NCI-H2227 treated with DMSO at 0.1 percent for 48 hours (cell line): Measurements from ENCODE around the gene SUSD4.
A peak's percentile ranks its signal among the peaks of the same experiment; 100 is the strongest.

ENCODE experiments used
- DNase-seq: peaks from one replicate; lab custom pipeline; 2025; lab: John Stamatoyannopoulos, UW

The SUSD4 gene

DNA sequence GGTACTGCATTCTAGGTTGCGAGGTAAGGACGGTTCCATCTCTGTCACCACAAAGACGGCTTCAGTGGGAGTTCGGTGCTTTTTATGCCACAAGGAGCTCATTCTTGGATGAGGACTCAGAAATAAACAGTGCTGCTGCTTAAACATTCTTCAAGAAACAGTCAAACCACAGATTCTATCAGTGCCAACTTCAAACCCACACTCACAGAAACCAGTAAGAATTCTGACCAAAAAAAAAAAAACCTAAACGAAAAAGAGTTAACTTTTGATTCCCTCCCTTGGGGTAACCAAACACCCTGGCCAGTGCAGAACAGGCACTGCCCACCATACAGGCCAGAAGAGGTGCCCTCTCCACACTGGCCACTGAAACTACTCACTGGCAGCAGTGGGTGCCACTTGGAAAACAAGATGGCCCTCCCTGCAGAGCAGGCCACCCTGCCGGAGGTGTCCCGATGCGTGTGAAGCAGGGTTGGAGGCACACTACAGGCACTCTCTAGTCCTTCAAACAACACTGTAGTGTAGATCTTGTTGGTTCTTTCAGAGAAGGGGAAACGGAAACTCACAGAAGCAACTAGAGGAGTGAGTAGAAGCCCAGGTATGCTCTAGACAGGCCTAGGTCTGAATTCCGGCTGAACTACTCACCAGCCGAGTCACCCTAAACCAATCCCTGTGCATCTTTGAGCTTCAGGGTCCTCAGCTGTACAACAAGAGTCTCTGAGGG, 133.7 kb downstream of the SUSD4 start:
- no peak for DNase-seq

- DNase-seq, result no peak
Measured at GRCh38 chr1:223229756-223230155, 134.2 kb downstream of the SUSD4 start.

DNA sequence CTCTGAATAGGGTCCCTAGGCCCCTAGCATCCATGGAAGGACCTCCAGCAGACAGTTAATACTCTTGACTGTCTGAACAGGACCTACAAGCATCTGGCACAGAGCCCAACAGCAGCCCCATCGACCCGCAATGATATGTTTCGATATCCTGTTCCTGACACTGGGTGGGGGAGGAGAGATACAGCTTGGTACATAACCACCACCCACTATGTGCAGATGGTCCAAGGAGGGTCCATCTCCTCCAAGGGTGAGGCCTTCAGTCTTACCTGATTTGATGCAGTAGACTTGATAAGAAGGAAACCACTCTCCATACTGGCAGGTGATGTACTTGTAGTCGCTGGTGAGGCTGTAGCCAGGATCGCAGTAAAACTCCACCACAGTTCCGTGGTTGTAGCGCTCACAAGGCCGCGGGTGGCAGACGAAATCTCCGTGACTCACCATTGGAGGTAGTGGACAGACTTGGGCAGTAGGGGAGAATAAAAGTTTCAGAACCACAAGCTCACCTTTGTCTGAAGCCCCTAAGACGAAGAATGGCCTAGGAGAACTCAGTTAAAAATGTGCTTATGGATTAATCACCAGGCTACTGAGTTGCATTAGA, 134.9 kb downstream of the SUSD4 start:
- DNase-seq, result no peak

- no peak for DNase-seq
Measured at GRCh38 chr1:223228201-223228600, 135.8 kb downstream of the SUSD4 start.

GRCh38 chr1:223227486-223228196, 136.3 kb downstream of the SUSD4 start:
- DNase-seq, result no peak

DNA sequence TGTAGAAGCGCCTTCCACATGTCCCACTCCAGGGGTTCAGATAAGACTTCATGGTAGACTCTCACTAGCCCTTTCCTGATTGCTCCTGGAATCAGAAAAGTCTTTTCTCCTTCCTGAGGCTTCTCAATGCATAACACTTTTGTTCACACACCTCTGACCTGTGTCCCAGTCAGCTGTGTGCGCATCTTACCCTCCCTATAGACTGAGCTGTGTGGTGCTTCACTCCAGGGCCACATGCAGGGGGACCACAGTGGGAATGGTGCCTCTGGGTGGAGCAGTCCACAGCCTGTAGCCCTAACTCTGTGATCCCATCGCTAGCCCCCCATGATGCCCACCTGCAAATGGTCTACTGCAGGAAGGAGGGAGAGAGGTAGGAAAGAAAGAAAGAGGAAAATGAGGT, 136.9 kb downstream of the SUSD4 start:
- no peak for DNase-seq

DNA sequence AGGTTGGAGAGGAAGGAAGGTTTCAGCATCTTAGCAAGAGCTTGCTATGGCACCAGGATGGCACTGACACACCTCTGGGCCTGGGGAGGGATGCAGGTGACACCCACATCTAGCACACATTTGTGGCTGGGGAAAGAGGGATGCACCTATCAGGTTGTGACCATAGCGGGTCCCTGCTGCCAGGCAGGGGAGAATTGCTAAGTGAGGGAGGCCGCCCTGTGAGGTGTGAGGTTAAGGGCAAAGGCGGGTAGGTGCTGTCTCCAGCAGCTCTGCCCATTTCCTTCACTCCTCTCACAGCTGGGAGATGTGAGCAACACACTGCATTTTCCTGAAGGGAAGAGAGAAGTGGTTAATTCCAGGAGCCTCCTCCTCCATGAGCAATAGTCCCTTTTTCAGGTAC, 137.7 kb downstream of the SUSD4 start:
- DNase-seq, result no peak

- DNase-seq, result no peak
Measured at GRCh38 chr1:223225481-223225880, 138.5 kb downstream of the SUSD4 start.

DNA sequence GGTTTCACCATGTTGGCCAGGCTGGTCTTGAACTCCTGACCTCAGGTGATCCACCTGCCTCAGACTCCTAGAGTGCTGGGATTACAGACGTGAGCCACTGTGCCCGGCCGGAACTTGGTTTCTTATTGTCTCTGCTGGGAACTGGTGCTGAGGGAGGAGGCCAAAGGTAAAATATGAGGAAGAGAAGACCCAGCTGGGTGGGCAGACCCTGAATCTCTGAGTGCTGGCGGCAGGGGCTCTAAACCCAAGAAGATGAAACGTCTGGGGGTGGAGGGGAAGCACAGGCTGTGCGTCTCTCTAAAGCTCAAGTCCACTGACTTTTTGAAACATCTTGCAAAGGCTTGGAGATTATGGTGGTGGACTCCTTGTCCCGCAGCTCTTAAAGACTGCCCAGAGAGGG, 138.9 kb downstream of the SUSD4 start:
- DNase-seq, result no peak

- DNase-seq, result no peak
Measured at GRCh38 chr1:223224465-223224864, 139.5 kb downstream of the SUSD4 start.

- no peak for DNase-seq
Measured at GRCh38 chr1:223223091-223223995, 140.6 kb downstream of the SUSD4 start.

GRCh38 chr1:223222377-223222776, 141.6 kb downstream of the SUSD4 start:
- no peak for DNase-seq

GRCh38 chr1:223221686-223222085, 142.3 kb downstream of the SUSD4 start:
- no peak for DNase-seq

DNA sequence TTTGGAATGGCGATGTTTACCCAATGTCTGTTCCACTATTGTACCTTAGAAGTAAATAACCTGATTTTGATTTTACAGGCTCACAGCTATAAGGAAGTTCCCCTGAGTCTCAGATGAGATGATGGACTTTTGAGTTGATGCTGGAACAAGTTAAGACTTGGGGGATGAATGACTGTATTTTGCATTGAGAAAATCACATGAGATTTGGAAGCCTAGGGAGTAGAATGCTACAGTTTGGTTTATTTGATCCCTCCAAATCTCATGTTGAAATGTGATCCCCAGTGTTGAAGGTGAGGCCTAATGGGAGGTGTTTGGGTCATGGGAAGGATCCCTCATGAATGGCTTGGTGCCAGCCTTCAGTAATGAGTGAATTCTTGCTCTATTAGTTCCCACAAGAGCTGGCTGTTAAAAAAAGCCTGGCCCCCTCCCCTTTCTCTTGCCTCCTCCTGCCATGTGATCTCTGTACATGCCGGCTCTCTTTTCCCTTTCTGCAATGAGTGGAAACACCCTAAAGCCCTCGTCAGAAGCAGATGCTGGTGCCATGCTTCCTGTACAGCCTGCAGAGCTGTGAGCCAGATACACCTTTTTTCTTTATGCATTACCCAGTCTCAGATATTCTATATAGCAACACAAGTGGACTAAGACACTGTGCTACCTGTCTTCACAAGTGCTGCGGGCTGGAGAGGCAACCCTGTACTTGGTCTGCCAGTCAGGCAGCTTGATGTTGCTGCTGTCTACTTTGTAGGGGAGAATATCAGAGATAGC, 143.9 kb downstream of the SUSD4 start:
- DNase-seq, result no peak

DNA sequence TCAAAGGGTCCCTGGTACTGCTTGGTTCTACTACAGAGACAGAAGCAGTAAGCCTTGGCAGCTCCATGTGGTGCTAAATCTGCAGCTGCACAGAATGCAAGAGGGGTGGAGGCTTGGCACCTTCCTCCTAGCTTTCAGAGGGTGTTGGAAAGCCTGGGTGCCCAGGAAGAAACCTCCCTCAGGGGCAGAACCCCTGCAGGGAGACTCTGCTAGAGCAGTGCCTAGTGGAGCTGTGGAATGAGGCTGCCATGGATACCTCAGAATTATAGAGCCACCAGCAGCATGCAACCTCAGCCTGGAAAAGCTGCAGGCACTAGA, 144.7 kb downstream of the SUSD4 start:
- no peak for DNase-seq

GRCh38 chr1:223217781-223218180, 146.2 kb downstream of the SUSD4 start:
- DNase-seq, result no peak

DNA sequence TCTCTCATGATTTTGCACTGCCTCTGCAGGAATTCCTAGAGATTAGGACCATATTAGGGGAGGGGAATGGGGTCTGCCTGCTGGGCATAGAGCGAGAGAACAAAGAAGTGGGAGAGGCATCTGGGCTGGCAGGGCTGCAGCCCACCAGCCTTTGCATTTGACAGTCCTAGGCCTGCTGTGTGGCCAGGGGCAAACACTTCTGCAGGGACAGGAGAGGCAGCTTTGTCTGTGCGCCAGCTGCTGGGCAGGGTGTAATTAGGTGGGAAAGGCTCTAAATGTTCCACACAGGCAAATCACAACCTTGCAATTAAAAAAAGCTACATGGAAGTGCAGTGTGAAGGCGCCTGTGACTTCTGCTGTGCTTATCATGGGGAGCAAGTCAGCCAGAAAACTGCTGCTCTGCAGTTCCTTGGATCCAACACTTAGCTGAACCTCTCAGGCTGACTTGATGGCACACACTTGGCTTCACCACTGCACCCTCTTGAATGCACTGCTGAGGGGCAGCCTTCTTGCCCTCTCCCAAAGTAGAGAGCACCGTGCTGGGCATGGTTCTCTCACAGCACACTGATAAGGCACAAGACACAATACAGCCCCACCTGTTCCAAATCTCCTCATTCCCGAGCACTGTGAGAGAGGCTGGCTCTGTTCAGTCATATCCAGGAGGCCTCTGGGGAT, 147.3 kb downstream of the SUSD4 start:
- peak; percentile 59 for DNase-seq

- peak; percentile 26 for DNase-seq
Measured at GRCh38 chr1:223216074-223216473, 147.9 kb downstream of the SUSD4 start.

DNA sequence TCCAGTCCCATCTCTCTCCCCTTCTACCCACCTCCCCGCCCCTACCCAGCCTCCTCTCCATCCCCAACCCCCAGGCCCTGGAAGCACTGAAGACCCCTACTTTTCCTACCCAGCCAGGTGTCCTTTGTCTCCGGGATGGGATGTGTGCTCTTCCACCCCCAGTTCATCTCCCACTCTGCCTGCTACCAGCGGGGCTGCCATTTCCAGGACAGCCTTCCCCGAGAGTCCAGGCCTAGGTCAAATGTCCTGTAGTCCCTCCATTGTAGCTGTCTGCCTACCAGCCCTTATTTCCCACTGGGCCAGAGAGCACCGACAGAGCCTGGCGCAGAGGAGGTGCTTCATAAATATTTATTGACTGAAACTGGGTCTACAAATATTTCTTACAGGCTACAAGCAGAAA, 148.9 kb downstream of the SUSD4 start:
- no peak for DNase-seq

DNA sequence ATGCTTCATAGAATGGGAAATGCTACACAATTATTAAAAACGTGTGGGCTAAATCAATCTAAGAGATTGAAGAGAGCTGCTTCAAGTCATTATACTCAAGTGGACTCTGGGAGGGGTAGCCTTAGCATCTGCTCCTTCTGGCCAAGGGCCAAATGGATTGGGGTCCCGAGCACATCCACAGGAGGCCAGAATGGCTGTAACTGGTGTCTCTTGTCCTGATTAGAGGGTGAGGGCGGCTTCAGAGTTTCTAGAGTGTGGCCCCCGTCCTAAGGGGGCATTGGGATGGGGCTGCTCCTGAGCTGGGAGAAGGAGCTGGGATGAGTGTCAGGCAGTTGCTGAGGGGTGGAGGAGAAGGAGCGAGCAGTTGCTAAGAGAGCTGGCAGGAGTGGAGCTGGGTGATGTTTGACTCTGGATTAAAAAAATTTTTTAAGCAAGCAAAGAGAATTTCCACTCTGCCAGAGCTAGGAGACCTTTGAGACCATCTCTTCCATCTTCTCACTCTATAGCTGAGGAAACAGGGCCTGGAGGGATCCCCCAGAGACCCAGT, 149.6 kb downstream of the SUSD4 start:
- peak; percentile 33 for DNase-seq

DNA sequence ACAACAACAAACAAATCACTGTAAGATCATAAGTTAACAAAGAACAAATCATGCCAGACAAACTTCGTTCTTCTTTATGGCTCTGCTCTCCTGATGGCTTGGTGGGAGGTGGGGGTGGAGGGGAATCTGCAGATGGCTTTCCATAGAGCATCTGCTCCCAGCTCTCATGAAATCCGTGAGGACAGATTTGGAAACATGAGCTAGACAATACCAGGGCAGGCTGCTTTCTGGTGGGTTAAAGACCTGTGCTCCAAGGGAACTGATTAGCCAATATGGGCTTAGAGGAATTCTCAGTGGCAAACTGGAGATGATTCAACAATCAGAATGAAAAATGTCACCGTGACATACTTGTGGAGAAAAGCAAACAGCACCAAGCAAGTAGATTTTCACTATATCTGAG, 151.5 kb downstream of the SUSD4 start:
- DNase-seq, result no peak
